K562 (cell line): ENCODE results near the gene CAPN3. TPM values are rescaled to one million over a fixed set of nuclear protein-coding genes. Genes with fewer than 3 reads are reported as not detected.

Experiments used
- ATAC-seq: fragments of 200-7000 bp; cut with Tn5 transposase; 3 replicates; pipeline ENCODE4 v1.9.1; 2020; ENCODE audit warnings: moderate library complexity
- BruUV-seq: library from RNA; stranded (reverse); fragments of 400-500 nt; replicated peaks from 2 replicates; lab custom pipeline; 2021; lab: Mats Ljungman, UMichigan
- CTCF ChIA-PET: fragments of 300-600 bp; formaldehyde crosslinking; extraction: SDS; loops from one replicate; lab custom pipeline; 2021; ENCODE audit warnings: low intra/inter-chr PET ratio; lab: Yijun Ruan, JAX
- POLR2A ChIA-PET: fragments of 300-600, 350-650 bp; sonication (Branson Sonifier 250); formaldehyde crosslinking; extraction: SDS; loops from one replicate; lab custom pipeline; 2021; ENCODE audit warnings: antibody characterized with exemption, inconsistent platforms; lab: Yijun Ruan, JAX
- DNase-seq, 4 experiments: peaks; one replicate each; pipeline versions ENCODE4 v3.0.0 to v3.0.0-alpha.2; 2011 to 2018; ENCODE audit warnings: low spot score in 3 of 4, mixed read lengths in 3 of 4; ENCODE audit errors: extremely low read depth in 1 of 4
- FAIRE-seq: peaks from 2 replicates; lab custom pipeline; 2011; peaks lifted over from hg19 to GRCh38; lab: Jason Lieb, UNC
- H2AFZ ChIP-seq: 2 replicates; pipeline ENCODE4 v1.6.0; 2011; ENCODE audit warnings: low read depth, low read length, control low read depth, inconsistent platforms
- H3K27ac ChIP-seq: fragments of 200-600 bp; 3 replicates; pipeline ENCODE4 v1.8.0; 2011; ENCODE audit warnings: low read depth, mild to moderate bottlenecking, control low read depth, inconsistent platforms, low read length, moderate library complexity, mixed read lengths; ENCODE audit errors: extremely low read depth
- H3K27me3 ChIP-seq, 2 experiments: fragments of 300-600 bp in 1 of 2; 2 replicates in 1 of 2; 3 replicates in 1 of 2; pipeline versions ENCODE4 v1.6.0 to v1.8.0; 2011; ENCODE audit warnings: inconsistent platforms in 2 of 2, low read length in 2 of 2, mild to moderate bottlenecking in 1 of 2, mixed read lengths in 1 of 2, moderate library complexity in 1 of 2; ENCODE audit not compliant: control insufficient read depth in 2 of 2, insufficient read depth in 2 of 2
- H3K36me3 ChIP-seq: fragments of 300-600 bp; 3 replicates; pipeline ENCODE4 v1.8.0; 2011; ENCODE audit warnings: mild to moderate bottlenecking, low read length, inconsistent platforms; ENCODE audit not compliant: control insufficient read depth, insufficient read depth
- H3K4me1 ChIP-seq, 2 experiments: fragments of 200-600 bp in 1 of 2; replicated peaks in 1 of 2; 2 replicates in 1 of 2; 3 replicates in 1 of 2; pipeline versions ENCODE4 v1.5.1 to v1.8.0; 2011; ENCODE audit warnings: inconsistent platforms in 2 of 2, low read length in 2 of 2, mild to moderate bottlenecking in 1 of 2, mixed read lengths in 1 of 2, moderate library complexity in 1 of 2; ENCODE audit not compliant: control insufficient read depth in 2 of 2, insufficient read depth in 2 of 2
- H3K4me2 ChIP-seq: 2 replicates; pipeline ENCODE4 v1.6.1; 2011; ENCODE audit warnings: low read length, control low read depth, inconsistent platforms, mixed read lengths; ENCODE audit not compliant: insufficient read depth
- H3K4me3 ChIP-seq: fragments of 200-600 bp; sonication (generic), shearing (Covaris generic); 2 replicates; pipeline ENCODE4 v1.5.1; 2016; ENCODE audit warnings: control low read depth, inconsistent platforms
- H3K79me2 ChIP-seq: fragments of 200-600 bp; 3 replicates; pipeline ENCODE4 v1.8.0; 2011; ENCODE audit warnings: low read length, inconsistent platforms; ENCODE audit not compliant: control insufficient read depth, insufficient read depth
- H3K9ac ChIP-seq, 2 experiments: 2 replicates each; pipeline versions ENCODE4 v1.6.0 to v1.6.1; 2011; ENCODE audit warnings: low read depth in 2 of 2, low read length in 2 of 2, control low read depth in 1 of 2, inconsistent platforms in 1 of 2, mild to moderate bottlenecking in 1 of 2, mixed read lengths in 1 of 2; ENCODE audit not compliant: insufficient read depth in 1 of 2
- H3K9me1 ChIP-seq: one replicate; pipeline ENCODE4 v1.6.0; 2011; ENCODE audit warnings: inconsistent platforms, mild to moderate bottlenecking, low read length, moderate library complexity; ENCODE audit not compliant: control insufficient read depth, insufficient read depth
- H3K9me3 ChIP-seq: replicated peaks from 2 replicates; pipeline ENCODE4 v1.5.1; 2011; ENCODE audit warnings: low read depth, low read length, inconsistent platforms; ENCODE audit not compliant: control insufficient read depth, insufficient read depth
- H4K20me1 ChIP-seq: replicated peaks from 2 replicates; pipeline ENCODE4 v1.6.1; 2011; ENCODE audit warnings: low read length, inconsistent platforms, mixed read lengths; ENCODE audit not compliant: control insufficient read depth, insufficient read depth
- CBFA2T3 ChIP-seq: fragments of 450-650 bp; IDR thresholded peaks from 2 replicates; pipeline ENCODE4 v1.6.1; 2017
- SMARCB1 ChIP-seq: IDR thresholded peaks from 2 replicates; pipeline ENCODE4 v1.6.1; 2011; ENCODE audit warnings: improper control_type of control experiment, low read depth; ENCODE audit not compliant: insufficient read length
- ZNF282 ChIP-seq: sonication (generic); formaldehyde crosslinking; IDR thresholded peaks from 2 replicates; pipeline ENCODE4 v1.8.1; 2023; ENCODE audit warnings: missing genetic modification reagents
- ZNF586 ChIP-seq: fragments of 450-650 bp; formaldehyde crosslinking; conservative IDR thresholded peaks from 2 replicates; pipeline ENCODE4 v1.4.0; 2020; ENCODE audit warnings: mild to moderate bottlenecking, moderate library complexity
- ZNF79 ChIP-seq: fragments of 250-450 bp; sonication (Bioruptor Pico); IDR thresholded peaks from 2 replicates; pipeline ENCODE4 v1.4.0; 2020; ENCODE audit warnings: low read depth, mild to moderate bottlenecking, moderate library complexity
- WGBS: fragments of 100-300 bp; shearing (Covaris generic); methylation state at CpG from one replicate; pipeline ENCODE4 v1.1.6; 2016; ENCODE audit warnings: low coverage, mixed read lengths; ENCODE audit not compliant: insufficient coverage; ENCODE audit errors: missing lambda C conversion rate; 5-methylcytosine and 5-hydroxymethylcytosine counted together
- in situ Hi-C: fragments of 300-500 bp; cut with MboI; formaldehyde crosslinking; loops from 4 replicates; pipeline ENCODE4 v1.15.0; 2018; ENCODE audit warnings: inconsistent platforms, mixed read lengths
- intact Hi-C: fragments of 100-400 bp; cut with micrococcal nuclease; formaldehyde crosslinking; loops from 2 replicates; pipeline ENCODE4 v1.14.2; 2022
- polyA plus RNA-seq, 8 experiments: library from polyadenylated mRNA; depleted of rRNA in 4 of 8; stranded (reverse) in 5 of 8; unstranded in 3 of 8; fragments of >200 nt; fragmentation: Nextera tagmentation in 2 of 8; fragmentation: Illumina TruSeq in 1 of 8; extraction: Ambion mirVana in 2 of 8; extraction: Trizol in 1 of 8; gene quantifications; 2 replicates each; pipeline versions ENCODE4 v1.2.1 to v1.2.3, GENCODE V29; 2011 to 2014; ENCODE audit warnings: inconsistent platforms in 1 of 8, missing spikeins in 1 of 8
- total RNA-seq, 7 experiments: library from RNA; depleted of rRNA in 6 of 7; stranded (reverse); fragments of >200 nt in 6 of 7; fragmentation: Illumina TruSeq in 2 of 7; extraction: Trizol in 2 of 7; gene quantifications; 2 replicates each; pipeline versions ENCODE4 v1.2.1 to v1.2.3, GENCODE V29; 2011 to 2021; ENCODE audit warnings: low replicate concordance in 1 of 7

The CAPN3 gene
- total and polyA plus RNA-seq, 9 of the 15 experiments (the other 6 are each of a cell fraction or from before 2014, with no cell fraction given) = 0.03 to 0.34 (median 0.20) TPM; not detected in 2

DNA sequence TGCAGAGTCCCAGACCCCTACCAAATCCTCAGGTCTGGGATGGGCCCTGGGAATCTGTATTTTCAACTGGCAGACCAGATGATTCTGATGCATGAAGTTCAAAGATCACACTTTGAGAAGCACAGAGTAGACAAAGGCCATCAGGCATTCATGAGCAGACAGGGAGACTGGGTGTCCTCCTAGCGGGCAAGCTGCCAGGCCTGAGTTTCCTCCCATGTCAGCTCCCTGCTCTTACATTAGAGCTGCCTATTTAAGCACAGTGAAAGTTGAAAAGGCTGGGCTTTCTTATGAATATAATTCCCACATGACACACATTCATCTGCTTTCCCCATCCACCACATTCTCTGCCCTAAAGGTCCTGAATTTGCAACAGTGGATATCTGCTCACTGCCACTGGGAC is 14.0 kb downstream of the CAPN3 start:
- no peaks in the 10 kb centered on the region for H3K27me3 ChIP-seq
- DNase-seq = no peak
- H3K4me2 ChIP-seq = no peak overlapping the region
- no peak overlapping the region for H2AFZ ChIP-seq
- no peak overlapping the region for H3K4me3 ChIP-seq
- ChIA-PET CTCF (no interaction called here), POLR2A (interaction anchor here (0.6 to 1.1 kb wide), 2 partner anchors 104 to 209 kb away, joined by 3 read pairs; no protein-coding TSS in a partner anchor)
- TF ChIP-seq SMARCB1 (no peak), CBFA2T3 (peak; percentile 45), ZNF282 (CRISPR knock-in tag) (no peak)
- H3K36me3 ChIP-seq = no peaks in the 10 kb centered on the region
- no peak overlapping the region for H3K27ac ChIP-seq
- no peak for FAIRE-seq
- no peaks in the 10 kb centered on the region for H3K4me1 ChIP-seq
- in situ Hi-C loops = no loop called here
- ATAC-seq = no peak
- H4K20me1 ChIP-seq = no peaks in the 10 kb centered on the region
- no peaks in the 10 kb centered on the region for H3K79me2 ChIP-seq
- WGBS = 63% methylated on average over 1 of the region's 1 CpG
- no TSS peak for BruUV-seq
- intact Hi-C loops = no loop called here
- H3K9ac ChIP-seq = no peak overlapping the region
- no peaks in the 10 kb centered on the region for H3K9me3 ChIP-seq
- H3K9me1 ChIP-seq = no peaks in the 10 kb centered on the region

DNA sequence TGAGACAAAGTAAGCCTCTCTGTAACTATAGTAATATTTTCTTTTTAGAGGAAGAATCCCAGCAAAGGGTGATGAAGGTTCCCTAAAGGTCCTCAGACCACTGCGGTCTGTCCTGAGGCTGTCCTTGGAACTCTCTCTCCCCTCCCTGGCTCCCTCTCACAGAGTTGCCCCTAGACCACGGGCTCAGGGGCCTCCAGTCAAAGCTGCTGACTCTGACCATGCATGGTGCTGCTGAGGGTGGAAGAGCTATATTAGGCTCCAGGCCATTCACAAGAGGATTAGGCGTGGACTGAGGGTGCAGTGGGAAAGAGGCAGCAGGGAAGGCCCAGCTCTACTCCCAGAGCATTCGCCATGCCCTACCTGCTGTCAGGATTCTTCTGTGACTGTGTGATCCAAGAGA is 14.6 kb downstream of the CAPN3 start:
- ChIA-PET CTCF (no interaction called here), POLR2A (interaction anchor here (1.1 kb wide), 1 partner anchor 105 kb away, joined by 3 read pairs; no protein-coding TSS in a partner anchor)
- Histone ChIP-seq H3K4me3 (no peak overlapping the region), H2AFZ (no peak overlapping the region), H3K79me2 (no peaks in the 10 kb centered on the region), H3K36me3 (no peaks in the 10 kb centered on the region), H3K4me1 (no peaks in the 10 kb centered on the region), H3K9me3 (no peaks in the 10 kb centered on the region), H4K20me1 (no peaks in the 10 kb centered on the region), H3K27ac (no peak overlapping the region), H3K4me2 (no peak overlapping the region), H3K9ac (no peak overlapping the region), H3K27me3 (no peaks in the 10 kb centered on the region), H3K9me1 (no peaks in the 10 kb centered on the region)
- WGBS = 38% methylated on average over 4 of the region's 4 CpGs
- TF ChIP-seq ZNF79 = no peak
- no peak for TF ChIP-seq ZNF586 (CRISPR knock-in tag)
- in situ Hi-C loops = no loop called here
- FAIRE-seq (no peak), ATAC-seq (no peak), DNase-seq (no peak)
- no TSS peak for BruUV-seq
- intact Hi-C loops = no loop called here
